ENCODE results near the gene AZI2. TPM values are rescaled to one million over a fixed set of nuclear protein-coding genes. Genes with fewer than 3 reads are reported as not detected.

Gene AZI2, protein sequence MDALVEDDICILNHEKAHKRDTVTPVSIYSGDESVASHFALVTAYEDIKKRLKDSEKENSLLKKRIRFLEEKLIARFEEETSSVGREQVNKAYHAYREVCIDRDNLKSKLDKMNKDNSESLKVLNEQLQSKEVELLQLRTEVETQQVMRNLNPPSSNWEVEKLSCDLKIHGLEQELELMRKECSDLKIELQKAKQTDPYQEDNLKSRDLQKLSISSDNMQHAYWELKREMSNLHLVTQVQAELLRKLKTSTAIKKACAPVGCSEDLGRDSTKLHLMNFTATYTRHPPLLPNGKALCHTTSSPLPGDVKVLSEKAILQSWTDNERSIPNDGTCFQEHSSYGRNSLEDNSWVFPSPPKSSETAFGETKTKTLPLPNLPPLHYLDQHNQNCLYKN
- 63.3 TPM for polyA plus RNA-seq (2012; ENCODE audit: insufficient read depth, insufficient read length)

DNA sequence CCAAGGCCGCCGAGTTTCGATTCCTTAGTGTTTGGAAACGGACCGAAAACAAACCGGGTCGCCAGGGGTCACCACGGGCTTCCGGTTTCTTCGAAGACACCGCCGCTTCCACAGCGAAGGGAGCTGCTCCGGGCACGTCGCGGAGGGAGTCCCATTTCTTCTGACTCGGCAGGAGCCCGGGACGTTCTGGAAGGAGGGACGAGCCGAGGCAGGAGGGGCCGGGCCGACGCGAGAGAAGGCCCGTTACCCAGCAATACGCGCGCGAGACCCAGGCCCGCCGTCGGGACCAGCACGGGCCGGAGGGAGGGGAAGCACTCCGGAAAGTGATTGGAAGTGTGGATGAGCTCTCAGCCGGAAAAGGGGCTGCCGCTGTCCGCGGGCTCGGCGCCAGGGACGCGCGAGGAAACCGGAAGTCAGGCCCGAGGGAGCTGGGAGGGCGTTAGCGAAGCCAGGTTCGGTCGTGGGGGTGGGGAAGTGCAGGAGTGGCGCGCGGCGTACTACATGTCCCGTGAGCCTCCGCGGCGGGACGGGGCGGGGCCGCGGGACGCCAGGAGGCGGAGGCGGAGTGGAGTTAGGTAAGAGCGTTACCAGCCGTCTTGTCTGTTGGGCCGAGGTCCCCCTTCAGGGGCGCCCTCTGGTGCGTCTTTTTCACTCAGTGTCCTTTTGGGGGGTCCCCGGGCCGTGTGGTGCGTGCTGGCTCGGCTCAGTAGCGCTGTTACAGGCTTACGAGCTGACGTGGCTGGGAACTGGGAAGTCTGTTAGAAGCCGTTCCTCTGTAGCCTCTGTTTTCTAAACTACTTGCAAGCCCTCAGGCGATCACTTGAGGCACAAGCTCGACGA, at the start of gene AZI2, which contains the start of gene ZCWPW2:
Gene AZI2 (minus strand): TSS at position 196 of the 840 bp plus-strand sequence. CDS start 8,207 bp downstream, outside the sequence.
Gene ZCWPW2 (plus strand): TSS at position 93 of the 840 bp plus-strand sequence. CDS start 64,348 bp downstream, outside the sequence.
- peak within 1 kb of the TSS; percentile 76 for H3K4me3 ChIP-seq (ENCODE audit: low read length)
- peak; percentile 89 for DNase-seq (ENCODE audit: low read depth, low spot score)

DNA sequence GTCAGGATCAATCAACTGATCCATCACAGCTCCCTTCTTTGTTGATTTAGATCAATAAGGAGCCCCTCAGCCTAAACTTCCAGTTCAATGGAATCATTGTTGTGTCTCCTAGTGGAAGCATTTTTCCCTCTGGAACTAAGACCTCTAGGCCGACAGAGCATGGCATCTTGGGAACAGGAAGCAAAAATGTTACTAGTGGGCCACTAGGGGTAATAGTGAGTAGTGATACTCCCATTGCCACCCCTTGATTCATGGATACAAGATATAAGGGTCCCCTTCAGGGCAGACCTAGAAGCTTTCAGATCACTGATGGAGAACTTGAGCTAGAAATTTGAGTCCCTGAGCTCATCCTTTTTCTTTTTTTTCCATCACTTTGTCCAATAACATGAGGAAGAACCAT, 40.4 kb upstream of the AZI2 start:
- H3K4me3 ChIP-seq (ENCODE audit: low read length), result no peak overlapping the region
- DNase-seq (ENCODE audit: low read depth, low spot score), result no peak

DNA sequence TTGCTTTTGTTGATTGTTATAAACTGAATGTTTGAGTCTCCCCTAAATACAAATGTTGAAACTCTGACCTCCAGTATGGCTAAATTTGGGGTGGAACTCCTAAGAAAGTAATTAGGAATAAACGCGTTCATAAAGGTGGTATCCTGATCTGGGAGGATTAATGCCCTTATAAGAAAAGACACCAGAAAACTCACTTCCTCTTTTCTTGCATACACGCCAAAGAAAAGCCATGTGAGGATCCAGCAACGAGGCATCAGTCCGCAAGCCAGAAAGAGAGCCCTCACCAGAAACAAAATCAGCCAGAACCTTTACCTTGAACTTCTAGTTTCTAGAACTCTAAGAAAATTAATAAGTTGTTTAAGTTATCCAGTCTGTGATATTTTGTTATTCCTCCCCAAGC, 37.4 kb upstream of the AZI2 start:
- no peak overlapping the region for H3K4me3 ChIP-seq (ENCODE audit: low read length)
- DNase-seq (ENCODE audit: low read depth, low spot score), result no peak

DNA sequence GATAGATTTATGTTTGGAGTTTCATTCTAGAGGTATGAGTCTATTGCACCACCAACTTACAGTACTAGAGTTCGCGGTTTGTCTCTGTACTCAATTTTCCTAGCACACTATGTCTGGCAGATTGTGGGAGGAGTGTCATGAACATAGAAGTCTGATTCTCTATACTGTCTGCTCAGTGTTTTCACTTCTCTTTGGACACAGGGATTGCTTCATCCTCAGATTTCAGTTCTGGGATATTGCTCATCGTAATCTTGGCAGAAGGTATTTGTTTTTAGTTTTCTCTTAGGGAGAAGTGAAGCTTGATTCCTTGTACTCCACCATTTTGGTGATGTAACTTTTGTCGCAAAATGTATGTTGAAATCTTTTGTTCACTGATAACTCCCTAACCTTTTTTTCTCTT, 27.8 kb upstream of the AZI2 start:
- no peak overlapping the region for H3K4me3 ChIP-seq (ENCODE audit: low read length)
- no peak for DNase-seq (ENCODE audit: low read depth, low spot score)

DNA sequence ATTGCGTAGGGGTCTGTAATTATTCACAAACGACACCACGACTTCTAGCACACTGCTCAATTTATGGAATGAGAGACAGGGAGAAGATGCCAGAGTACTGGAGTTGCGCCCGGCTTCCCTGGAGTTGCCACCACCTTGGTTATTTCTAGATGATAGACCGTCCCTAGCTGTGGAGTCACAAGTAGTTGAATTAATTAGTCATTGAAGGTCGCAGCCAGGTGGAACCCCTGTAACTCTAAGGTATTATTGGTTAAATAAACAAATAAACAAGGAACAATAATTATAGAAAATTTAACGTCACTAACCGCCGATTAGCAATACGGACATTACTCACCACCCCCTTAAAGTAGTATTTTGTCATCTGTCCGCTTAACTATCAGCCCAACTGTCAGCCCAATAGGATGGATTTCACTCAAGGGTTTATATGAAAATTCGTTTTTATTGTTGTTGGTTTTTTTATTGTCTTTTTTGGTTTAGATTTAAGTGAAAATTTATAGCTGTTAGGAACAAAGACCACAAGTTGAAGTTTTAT, 911 bp upstream of the AZI2 start:
- H3K4me3 ChIP-seq (ENCODE audit: low read length), result peak overlapping the region; percentile 76
- DNase-seq (ENCODE audit: low read depth, low spot score), result no peak

DNA sequence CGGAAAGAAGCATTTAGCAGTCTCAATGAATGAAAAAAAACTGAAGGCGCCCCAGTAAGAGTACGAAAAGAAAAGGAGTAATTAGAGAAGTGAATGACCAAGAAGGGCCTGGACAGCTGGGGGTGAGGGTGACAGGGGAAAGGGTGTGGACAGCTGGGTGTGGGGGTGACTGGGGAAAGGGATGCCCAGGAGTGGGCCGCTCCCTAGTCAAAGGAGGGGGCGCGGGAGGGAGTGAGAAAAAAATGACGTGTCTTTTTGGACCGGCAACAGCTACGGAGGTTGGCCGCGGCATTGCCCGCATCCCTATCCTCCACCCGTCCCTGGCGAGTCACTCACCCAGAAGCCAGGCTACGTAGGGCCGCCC, 377 bp downstream of the AZI2 start:
- no peak for DNase-seq (ENCODE audit: low read depth, low spot score)
- H3K4me3 ChIP-seq (ENCODE audit: low read length), result peak overlapping the region; percentile 76

DNA sequence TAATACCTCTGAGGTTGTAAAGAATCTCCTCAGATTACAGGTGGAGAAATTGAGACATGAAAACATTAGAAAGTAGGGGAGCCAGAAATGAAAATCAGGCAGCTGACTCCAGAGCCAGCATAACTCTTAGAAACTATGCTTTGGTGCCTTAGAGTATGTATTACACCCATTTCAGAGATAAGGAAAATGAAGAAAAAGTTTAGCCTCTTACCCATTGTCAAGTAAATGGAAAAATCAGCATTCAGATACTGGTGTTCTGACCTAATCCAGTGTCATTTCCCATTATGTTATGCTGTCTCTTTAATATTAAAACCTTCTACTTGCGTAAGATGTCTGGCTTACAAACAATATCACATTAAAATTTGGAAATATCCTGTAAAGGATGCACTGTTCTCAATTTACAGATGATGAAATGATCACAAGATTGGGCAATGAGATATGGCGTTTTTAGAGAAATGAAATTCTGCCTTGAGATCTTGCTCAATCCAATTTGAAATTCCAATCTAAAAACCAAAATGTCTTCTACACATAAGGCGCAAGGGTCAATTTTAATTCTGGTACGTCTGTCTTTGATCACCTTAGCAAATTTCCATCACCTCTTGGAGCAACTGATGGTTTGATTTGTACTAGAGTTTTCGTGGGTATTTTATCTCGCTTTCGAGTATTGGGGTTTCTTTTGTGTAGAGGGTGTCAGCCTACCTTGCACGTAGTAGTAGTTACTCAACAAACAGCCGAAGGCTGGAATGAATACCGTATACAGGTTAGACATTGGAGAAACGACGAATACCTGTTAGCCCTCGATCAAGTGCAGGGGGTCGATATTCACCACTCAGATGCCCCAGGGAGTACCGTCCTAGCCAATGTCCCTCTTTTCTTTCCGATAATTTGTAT, 1.0 kb downstream of the AZI2 start:
- DNase-seq (ENCODE audit: low read depth, low spot score), result no peak
- H3K4me3 ChIP-seq (ENCODE audit: low read length), result peak overlapping the region; percentile 76

DNA sequence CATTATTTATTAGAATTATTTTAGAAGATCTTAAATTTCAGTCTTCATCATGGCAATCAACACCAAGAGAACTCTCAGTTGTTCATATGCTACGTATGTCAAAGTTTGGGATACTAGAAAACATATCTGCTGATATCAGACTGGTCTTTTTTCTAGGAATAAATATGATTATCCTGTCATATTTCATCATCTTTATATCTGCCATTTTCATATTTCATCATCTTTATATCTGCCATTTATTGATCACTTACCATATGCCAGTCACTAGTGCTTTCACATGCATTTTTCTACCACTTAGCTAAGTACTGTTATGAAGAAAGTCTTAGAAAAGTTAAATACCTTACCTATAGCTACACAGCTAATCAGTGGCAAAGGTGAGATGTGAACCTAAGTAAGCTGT, 2.9 kb downstream of the AZI2 start:
- no peak for DNase-seq (ENCODE audit: low read depth, low spot score)
- H3K4me3 ChIP-seq (ENCODE audit: low read length), result no peak overlapping the region

DNA sequence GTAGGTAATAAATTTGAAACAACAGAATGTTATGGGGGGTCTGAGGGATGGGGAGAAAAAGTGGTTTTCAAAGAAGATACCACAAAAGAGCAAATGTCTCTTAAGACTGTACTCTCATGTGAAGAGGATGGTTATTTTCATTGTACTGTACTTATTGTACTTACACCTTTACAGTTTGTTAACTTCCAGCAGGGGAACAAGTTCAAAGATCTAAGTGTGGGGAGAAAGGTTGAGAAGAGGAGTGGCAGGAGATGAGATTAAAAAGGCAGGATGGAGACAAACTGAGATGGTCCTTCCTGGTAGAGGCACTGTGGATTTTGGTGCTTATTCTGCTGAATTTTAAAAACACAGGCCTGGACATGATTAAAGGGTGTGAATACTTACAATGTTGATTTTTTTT, 5.5 kb downstream of the AZI2 start:
- DNase-seq (ENCODE audit: low read depth, low spot score), result no peak
- H3K4me3 ChIP-seq (ENCODE audit: low read length), result no peak overlapping the region

DNA sequence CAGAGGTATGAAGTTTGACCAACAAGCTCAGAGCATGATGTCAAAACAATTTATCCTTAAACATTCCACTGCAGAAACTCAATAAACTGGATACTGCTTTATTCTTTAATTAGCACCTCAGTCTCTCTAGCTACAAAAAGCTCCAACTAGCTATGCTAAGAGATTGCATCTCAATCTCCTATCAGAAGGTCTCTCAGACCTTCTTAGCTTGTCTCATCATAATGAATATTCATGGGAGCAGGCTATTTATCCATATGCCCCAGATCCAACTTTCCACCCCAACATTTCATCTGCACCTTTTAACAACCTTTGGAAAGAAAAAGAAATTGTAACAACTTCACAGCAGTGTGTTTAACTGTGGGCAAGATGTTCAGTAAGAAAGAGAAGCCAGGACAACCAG, 11.4 kb downstream of the AZI2 start:
- DNase-seq (ENCODE audit: low read depth, low spot score), result no peak
- no peak overlapping the region for H3K4me3 ChIP-seq (ENCODE audit: low read length)

DNA sequence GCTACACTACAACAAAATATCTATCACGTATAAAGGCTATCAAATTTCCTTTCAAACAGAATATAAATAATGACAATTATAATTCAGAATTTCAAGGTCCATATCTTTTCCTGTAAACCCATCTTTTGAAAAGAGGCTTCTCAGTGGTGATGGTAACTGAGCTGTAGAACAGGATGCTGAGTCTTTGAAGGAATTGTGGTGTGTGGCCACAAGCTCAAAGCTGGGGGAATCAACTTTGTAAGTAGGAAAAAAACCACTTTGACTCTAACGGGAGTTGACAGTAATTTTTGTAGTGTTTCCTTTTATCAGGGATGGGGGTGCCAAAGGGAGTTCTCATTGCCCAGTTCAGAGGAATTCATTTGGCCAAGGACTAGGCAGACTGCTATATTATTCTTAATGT, 13.4 kb downstream of the AZI2 start:
- no peak overlapping the region for H3K4me3 ChIP-seq (ENCODE audit: low read length)
- DNase-seq (ENCODE audit: low read depth, low spot score), result peak; percentile 80

DNA sequence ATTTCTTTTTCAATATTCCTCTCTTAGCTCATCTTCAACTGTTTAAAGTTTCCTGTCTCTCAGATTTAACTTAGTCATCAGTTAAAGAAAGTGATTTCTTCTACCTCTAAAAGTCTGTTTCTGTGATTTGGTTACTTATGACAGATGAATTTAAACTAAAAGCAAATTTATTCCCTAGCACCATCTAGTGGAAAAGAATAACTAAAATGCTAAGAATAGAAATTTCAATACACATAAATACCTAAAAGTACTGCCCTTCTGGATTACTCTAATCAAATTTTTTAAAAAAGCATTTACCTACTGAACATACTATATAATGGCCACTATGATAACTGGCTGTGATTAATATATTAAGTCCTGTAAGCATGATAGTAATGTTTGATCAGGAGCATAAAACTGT, 14.1 kb downstream of the AZI2 start:
- DNase-seq (ENCODE audit: low read depth, low spot score), result no peak
- H3K4me3 ChIP-seq (ENCODE audit: low read length), result no peak overlapping the region

DNA sequence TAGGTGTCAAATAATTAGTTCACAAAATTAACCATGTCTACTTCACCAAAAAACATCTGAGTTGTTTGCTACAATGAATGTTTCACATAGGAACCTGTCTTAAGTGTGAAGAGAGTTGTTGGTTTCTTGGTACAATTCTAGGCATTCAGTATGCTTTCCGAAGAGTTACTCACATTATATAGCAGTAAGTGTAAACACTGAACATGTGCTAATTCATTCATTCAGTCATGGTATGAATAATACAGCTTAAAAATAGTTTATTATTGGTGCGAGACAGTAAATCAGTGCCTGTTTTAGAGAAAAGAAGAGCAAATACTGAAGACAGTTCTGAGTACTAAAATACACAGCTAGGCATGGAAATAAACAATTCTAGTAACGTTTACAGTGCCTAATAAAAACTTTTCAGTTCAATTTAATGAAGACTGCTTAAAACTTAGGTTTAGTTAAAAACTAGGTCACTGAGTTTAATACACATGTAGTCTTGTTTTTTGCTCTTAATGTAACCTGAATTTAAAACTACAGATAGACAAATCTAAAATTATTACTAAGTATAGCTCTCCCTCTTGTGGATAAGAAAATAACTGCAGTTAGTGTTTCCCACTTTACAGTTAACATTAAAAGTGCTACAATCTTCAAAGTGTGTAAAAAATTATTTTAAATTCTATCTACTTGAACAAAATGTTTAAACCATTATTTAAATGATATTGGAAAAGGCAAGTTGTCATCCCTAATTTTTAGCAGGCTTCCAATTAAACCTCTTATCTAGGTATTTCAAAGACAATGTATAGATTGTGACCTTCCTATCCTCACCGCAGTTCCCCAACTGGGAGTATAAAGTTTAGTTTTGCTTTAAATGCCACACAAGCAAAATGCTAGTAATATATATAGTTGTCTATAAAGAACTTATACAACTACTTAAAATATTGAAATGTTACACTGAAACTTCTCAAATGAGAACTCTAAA, 20.2 kb downstream of the AZI2 start:
- DNase-seq (ENCODE audit: low read depth, low spot score), result peak; percentile 39
- no peak overlapping the region for H3K4me3 ChIP-seq (ENCODE audit: low read length)

DNA sequence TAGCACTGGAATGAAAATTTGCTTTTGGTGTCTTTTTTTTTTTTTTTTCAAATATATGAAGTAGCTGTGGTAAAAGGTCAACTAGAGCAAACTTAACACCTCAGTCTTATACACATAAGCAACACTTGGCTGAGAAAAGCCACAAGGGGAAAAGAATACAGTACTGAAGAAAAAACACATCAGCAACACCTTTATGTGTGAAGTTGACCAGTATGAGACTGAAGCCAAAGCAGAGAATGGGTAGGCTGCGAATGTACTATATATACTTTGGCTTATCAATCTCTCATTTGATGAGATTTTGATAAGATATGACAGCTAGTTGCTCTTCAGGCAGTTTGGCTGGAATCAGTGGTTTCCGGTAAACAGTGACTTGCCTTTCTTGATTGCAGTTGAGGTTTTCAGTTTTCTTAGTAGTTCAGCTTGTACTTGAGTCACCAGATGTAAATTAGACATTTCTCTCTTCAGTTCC, 22.1 kb downstream of the AZI2 start:
- no peak overlapping the region for H3K4me3 ChIP-seq (ENCODE audit: low read length)
- DNase-seq (ENCODE audit: low read depth, low spot score), result peak; percentile 91

DNA sequence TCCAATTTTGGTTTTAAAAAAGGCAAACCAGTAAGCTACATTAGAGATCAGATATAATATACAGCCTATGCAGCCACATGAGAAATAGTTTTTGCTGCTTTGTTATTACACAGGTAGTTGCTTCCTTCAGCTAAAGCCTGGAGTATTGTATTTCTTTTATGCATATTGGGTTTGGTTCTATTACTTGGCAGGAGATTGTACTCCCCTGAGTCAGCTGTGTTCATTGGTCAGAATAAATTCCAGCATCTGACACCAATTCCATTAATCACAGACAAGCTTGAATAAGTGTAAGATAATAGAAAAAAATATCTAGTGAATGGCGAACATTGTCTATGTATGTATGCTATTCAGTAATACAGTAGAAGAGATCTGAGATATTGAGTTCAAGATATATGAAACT, 26.2 kb downstream of the AZI2 start:
- no peak for DNase-seq (ENCODE audit: low read depth, low spot score)
- no peak overlapping the region for H3K4me3 ChIP-seq (ENCODE audit: low read length)

DNA sequence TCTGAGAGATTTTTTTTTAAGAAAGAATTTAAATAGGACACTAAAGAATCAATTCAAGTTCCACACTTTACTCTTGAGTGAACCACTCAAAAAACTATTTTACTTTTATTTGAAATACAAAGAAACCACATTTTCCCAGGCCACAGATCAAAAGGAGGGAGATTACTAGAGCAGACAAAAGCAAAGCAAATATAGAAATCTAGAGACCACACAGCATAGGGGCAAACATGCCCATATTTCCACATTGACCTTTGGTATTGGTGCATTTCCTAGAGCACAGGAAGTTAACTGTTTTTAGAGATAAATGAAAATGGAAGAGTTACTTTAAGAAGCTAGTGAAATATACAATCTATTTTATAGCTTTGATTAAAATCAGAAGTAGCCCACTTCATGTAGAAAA, 27.6 kb downstream of the AZI2 start:
- H3K4me3 ChIP-seq (ENCODE audit: low read length), result no peak overlapping the region
- no peak for DNase-seq (ENCODE audit: low read depth, low spot score)

DNA sequence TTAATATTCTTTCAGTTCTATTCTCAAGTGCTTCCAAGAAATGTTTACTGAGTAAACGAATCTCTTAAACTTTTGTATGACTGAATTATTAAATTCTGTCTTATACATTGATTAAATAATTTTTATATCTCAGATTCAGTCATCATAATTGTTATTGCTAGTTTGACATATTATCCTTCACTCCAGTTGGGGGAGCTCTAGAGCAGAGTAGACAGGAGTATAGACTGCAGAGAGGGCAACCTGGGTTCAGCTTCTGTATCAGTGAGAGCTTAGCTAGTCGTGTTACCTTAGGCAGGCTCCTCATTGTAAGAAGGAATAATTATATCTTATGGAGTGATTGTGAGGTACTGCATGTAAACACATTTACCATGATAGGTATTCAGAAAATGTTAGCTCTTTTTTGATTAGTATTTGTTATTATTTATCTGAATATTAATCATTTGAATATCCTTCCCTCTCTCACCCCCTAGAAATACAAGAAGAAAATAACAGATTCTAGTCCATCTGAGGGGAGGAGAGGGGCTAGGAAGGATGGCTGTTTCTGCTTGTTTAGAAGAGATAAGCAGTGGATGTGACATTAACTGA, 31.1 kb downstream of the AZI2 start:
- H3K4me3 ChIP-seq (ENCODE audit: low read length), result no peak overlapping the region
- peak; percentile 48 for DNase-seq (ENCODE audit: low read depth, low spot score)

DNA sequence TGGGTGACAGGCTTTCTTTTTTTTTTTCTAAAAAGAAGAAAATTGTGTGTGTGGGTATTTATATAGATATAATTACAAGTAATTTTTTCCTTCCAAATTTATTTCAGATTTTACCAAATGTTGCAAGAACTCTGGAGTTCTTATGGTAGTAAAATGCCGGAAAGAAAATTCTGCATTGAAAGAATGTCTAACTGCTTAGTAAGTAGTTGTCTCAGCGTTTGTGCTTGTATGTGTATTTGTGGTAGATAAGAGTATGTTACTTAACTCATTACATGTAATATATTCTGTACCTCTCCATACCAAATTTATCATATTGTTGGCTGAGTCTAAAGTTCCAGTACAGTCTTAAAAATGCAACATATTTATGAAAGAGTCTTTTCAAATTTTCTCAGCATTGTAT, 32.4 kb downstream of the AZI2 start:
- H3K4me3 ChIP-seq (ENCODE audit: low read length), result no peak overlapping the region
- DNase-seq (ENCODE audit: low read depth, low spot score), result no peak
